GM12878 (cell line): ENCODE measurements around the gene MAGI1. TPM values are rescaled to one million over a fixed set of nuclear protein-coding genes. Genes with fewer than 3 reads are reported as not detected.

Experiments
- ATAC-seq: fragments of 200-7000 bp; cut with Tn5 transposase; 3 replicates; pipeline ENCODE4 v1.9.1; 2020; ENCODE audit warnings: mild to moderate bottlenecking, moderate library complexity
- BruUV-seq: library from RNA; stranded (reverse); fragments of 400-500 nt; replicated peaks from 2 replicates; lab custom pipeline; 2021; lab: Mats Ljungman, UMichigan
- CTCF ChIA-PET: fragments of 300-600 bp; sonication (Branson Sonifier 250); formaldehyde crosslinking; extraction: SDS; loops from one replicate; lab custom pipeline; 2021; ENCODE audit warnings: inconsistent platforms; lab: Yijun Ruan, JAX
- POLR2A ChIA-PET: fragments of 350-600 bp; formaldehyde crosslinking; extraction: SDS; loops from one replicate; lab custom pipeline; 2021; ENCODE audit warnings: inconsistent platforms; lab: Charles Lee
- RAD21 ChIA-PET: fragments of 300-600 bp; sonication (Branson Sonifier 250); formaldehyde crosslinking; loops from one replicate; lab custom pipeline; 2023; ENCODE audit warnings: antibody characterized with exemption; ENCODE audit not compliant: unreplicated experiment; lab: Charles Lee
- SMC1A ChIA-PET: fragments of 300-600 bp; sonication (Branson Sonifier 250); formaldehyde crosslinking; loops from one replicate; lab custom pipeline; 2023; ENCODE audit not compliant: unreplicated experiment, uncharacterized antibody; lab: Charles Lee
- DNase-seq: peaks from one replicate; pipeline ENCODE4 v3.0.0-alpha.2; 2011; ENCODE audit warnings: low read depth, low spot score
- FAIRE-seq: peaks from 3 replicates; lab custom pipeline; 2011; peaks lifted over from hg19 to GRCh38; lab: Jason Lieb, UNC
- H2AFZ ChIP-seq: 2 replicates; pipeline ENCODE4 v1.6.0; 2011; ENCODE audit warnings: low read depth, low read length, control low read depth; ENCODE audit not compliant: control insufficient read depth
- H3K27ac ChIP-seq: 2 replicates; pipeline ENCODE4 v1.5.1; 2011; ENCODE audit warnings: control low read depth; ENCODE audit not compliant: control insufficient read depth, insufficient read depth
- H3K27me3 ChIP-seq, 2 experiments: replicated peaks in 1 of 2; 2 replicates each; pipeline versions ENCODE4 v1.6.0 to v1.6.1; 2011; ENCODE audit warnings: low read length in 1 of 2; ENCODE audit not compliant: control insufficient read depth in 2 of 2, insufficient read depth in 2 of 2
- H3K36me3 ChIP-seq, 2 experiments: 2 replicates each; pipeline ENCODE4 v1.5.1; 2011; ENCODE audit warnings: low read length in 1 of 2; ENCODE audit not compliant: control insufficient read depth in 2 of 2, insufficient read depth in 2 of 2
- H3K4me1 ChIP-seq: 2 replicates; pipeline ENCODE4 v1.6.1; 2011; ENCODE audit warnings: mild to moderate bottlenecking, low read length, moderate library complexity, mixed read lengths; ENCODE audit not compliant: control insufficient read depth, insufficient read depth
- H3K4me2 ChIP-seq: 2 replicates; pipeline ENCODE4 v1.6.0; 2011; ENCODE audit warnings: control low read depth; ENCODE audit not compliant: control insufficient read depth, insufficient read depth
- H3K4me3 ChIP-seq: fragments of 200-600 bp; sonication (generic); 2 replicates; pipeline ENCODE4 v1.5.1; 2016
- H3K79me2 ChIP-seq: 2 replicates; pipeline ENCODE4 v1.6.0; 2011; ENCODE audit warnings: low read length; ENCODE audit not compliant: control insufficient read depth, insufficient read depth
- H3K9ac ChIP-seq: 2 replicates; pipeline ENCODE4 v1.8.0; 2011; ENCODE audit warnings: low read length, control low read depth, mixed read lengths; ENCODE audit not compliant: control insufficient read depth, insufficient read depth
- H3K9me3 ChIP-seq: replicated peaks from 3 replicates; pipeline ENCODE4 v1.5.1; 2011; ENCODE audit warnings: mild to moderate bottlenecking, low read length; ENCODE audit not compliant: control insufficient read depth, insufficient read depth
- H4K20me1 ChIP-seq: 2 replicates; pipeline ENCODE4 v1.6.0; 2011; ENCODE audit not compliant: control insufficient read depth, insufficient read depth
- CREM ChIP-seq: IDR thresholded peaks from 2 replicates; pipeline ENCODE4 v1.6.1; 2014; ENCODE audit warnings: antibody characterized with exemption, low read depth
- IRF3 ChIP-seq: fragments of 450-650 bp; IDR thresholded peaks from 2 replicates; pipeline ENCODE4 v1.6.1; 2014; ENCODE audit warnings: mild to moderate bottlenecking
- JUNB ChIP-seq: IDR thresholded peaks from 2 replicates; pipeline ENCODE4 v1.6.1; 2016; ENCODE audit warnings: antibody characterized with exemption, mild to moderate bottlenecking
- JUND ChIP-seq: IDR thresholded peaks from 2 replicates; pipeline ENCODE4 v1.6.1; 2012; ENCODE audit warnings: low read depth, mild to moderate bottlenecking, low read length, improper control_type of control experiment, moderate library complexity
- PAX8 ChIP-seq: fragments of 450-650 bp; IDR thresholded peaks from 2 replicates; pipeline ENCODE4 v1.6.1; 2017; ENCODE audit warnings: mild to moderate bottlenecking, moderate library complexity
- SUZ12 ChIP-seq: fragments of 200-600 bp; sonication (generic); IDR thresholded peaks from one replicate; pipeline ENCODE4 v1.6.1; 2018; ENCODE audit warnings: antibody characterized with exemption, mild to moderate bottlenecking; ENCODE audit not compliant: unreplicated experiment
- WGBS: methylation state at CpG from one replicate; pipeline ENCODE4 v1.1.6; 2016; ENCODE audit warnings: low lambda C conversion rate; ENCODE audit not compliant: insufficient replicate concordance, insufficient coverage; ENCODE audit errors: missing lambda C conversion rate; 5-methylcytosine and 5-hydroxymethylcytosine counted together
- in situ Hi-C: fragments of 300-500 bp; cut with MboI; formaldehyde crosslinking; loops from 9 replicates; pipeline ENCODE4 v1.14.3; 2018; ENCODE audit warnings: mixed read lengths
- intact Hi-C: fragments of 100-400 bp; cut with micrococcal nuclease; formaldehyde crosslinking; loops from one replicate; pipeline ENCODE4 v1.14.2; 2022; ENCODE audit not compliant: unreplicated experiment
- polyA plus RNA-seq, 11 experiments: library from polyadenylated mRNA; depleted of rRNA in 4 of 11; unstranded in 6 of 11; stranded (reverse) in 5 of 11; fragments of >200 nt; fragmentation: Nextera tagmentation in 4 of 11; fragmentation: Illumina TruSeq in 1 of 11; extraction: Ambion mirVana in 4 of 11; extraction: Trizol in 1 of 11; gene quantifications; 1 replicate in 1 of 11; 2 replicates in 10 of 11; pipeline versions ENCODE4 v1.2.1 to v1.2.3, GENCODE V29; 2011 to 2016; ENCODE audit warnings: inconsistent platforms in 2 of 11, missing spikeins in 2 of 11, low read depth in 1 of 11
- total RNA-seq, 4 experiments: library from RNA; depleted of rRNA in 3 of 4; stranded (reverse); fragments of >200 nt in 3 of 4; fragmentation: Illumina TruSeq in 1 of 4; extraction: Trizol in 1 of 4; gene quantifications; 2 replicates each; pipeline versions ENCODE4 v1.2.1 to v1.2.3, GENCODE V29; 2013 to 2021
- TF ChIP-seq, protein P1 (sequence below): IDR thresholded peaks from 2 replicates; pipeline ENCODE4 v1.6.1; 2012; ENCODE audit warnings: low read length, inconsistent platforms

The MAGI1 gene
- total and polyA plus RNA-seq, 10 of the 15 experiments (the other 5 are each of a cell fraction or from before 2014, with no cell fraction given) = 0.02 to 3.3 (median 0.29) TPM; not detected in 1

GRCh38 chr3:65706776-65707568 is 331.7 kb downstream of the MAGI1 start:
- H3K79me2 ChIP-seq = no peaks in the 10 kb centered on the region
- no peak for DNase-seq
- SMC1A ChIA-PET = no interaction called here
- no peak overlapping the region for H2AFZ ChIP-seq
- in situ Hi-C loops = no loop called here
- RAD21 ChIA-PET = no interaction called here
- CTCF ChIA-PET = no interaction called here
- no peak for FAIRE-seq
- no peaks in the 10 kb centered on the region for H4K20me1 ChIP-seq
- H3K4me2 ChIP-seq = no peak overlapping the region
- H3K4me3 ChIP-seq = no peak overlapping the region
- POLR2A ChIA-PET = no interaction called here
- ATAC-seq = no peak
- no peaks in the 10 kb centered on the region for H3K9me3 ChIP-seq
- no peaks in the 10 kb centered on the region for H3K36me3 ChIP-seq
- no peaks in the 10 kb centered on the region for H3K27me3 ChIP-seq
- intact Hi-C loops = no loop called here
- no peak overlapping the region for H3K9ac ChIP-seq
- H3K27ac ChIP-seq = no peak overlapping the region
- TF ChIP-seq JUND (no peak), PAX8 (no peak), CREM (no peak), IRF3 (no peak), SUZ12 (no peak), JUNB (no peak)
- TF ChIP-seq, protein P1, sequence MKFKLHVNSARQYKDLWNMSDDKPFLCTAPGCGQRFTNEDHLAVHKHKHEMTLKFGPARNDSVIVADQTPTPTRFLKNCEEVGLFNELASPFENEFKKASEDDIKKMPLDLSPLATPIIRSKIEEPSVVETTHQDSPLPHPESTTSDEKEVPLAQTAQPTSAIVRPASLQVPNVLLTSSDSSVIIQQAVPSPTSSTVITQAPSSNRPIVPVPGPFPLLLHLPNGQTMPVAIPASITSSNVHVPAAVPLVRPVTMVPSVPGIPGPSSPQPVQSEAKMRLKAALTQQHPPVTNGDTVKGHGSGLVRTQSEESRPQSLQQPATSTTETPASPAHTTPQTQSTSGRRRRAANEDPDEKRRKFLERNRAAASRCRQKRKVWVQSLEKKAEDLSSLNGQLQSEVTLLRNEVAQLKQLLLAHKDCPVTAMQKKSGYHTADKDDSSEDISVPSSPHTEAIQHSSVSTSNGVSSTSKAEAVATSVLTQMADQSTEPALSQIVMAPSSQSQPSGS = no peak
- TF ChIP-seq, all 136 proteins: peak for 0
- no TSS peak for BruUV-seq
- H3K4me1 ChIP-seq = no peaks in the 10 kb centered on the region
- WGBS = 16% methylated on average over 13 of the region's 13 CpGs
